Measurements from ENCODE around the gene DLL4.

The DLL4 gene

DNA sequence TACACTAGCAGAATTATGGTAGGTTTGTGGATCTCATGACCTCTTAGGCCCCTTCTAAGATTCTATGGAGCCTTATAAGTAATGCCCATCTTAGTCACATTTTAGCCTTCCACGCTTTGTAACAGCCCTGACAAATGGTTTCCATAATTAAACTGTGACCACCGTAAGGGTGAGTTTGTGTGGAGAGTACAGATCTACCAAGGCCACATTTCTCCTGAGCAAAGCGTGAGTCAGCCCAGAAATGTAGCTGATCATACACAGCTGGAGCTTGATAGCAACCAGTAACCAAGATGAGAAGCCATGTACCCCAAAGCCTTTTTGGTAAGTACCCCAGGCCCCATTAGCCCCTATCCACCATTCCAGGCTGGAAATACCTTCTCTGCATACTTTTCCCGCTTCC, 55.8 kb downstream of the DLL4 start:
- TF ChIP-seq, protein P1, sequence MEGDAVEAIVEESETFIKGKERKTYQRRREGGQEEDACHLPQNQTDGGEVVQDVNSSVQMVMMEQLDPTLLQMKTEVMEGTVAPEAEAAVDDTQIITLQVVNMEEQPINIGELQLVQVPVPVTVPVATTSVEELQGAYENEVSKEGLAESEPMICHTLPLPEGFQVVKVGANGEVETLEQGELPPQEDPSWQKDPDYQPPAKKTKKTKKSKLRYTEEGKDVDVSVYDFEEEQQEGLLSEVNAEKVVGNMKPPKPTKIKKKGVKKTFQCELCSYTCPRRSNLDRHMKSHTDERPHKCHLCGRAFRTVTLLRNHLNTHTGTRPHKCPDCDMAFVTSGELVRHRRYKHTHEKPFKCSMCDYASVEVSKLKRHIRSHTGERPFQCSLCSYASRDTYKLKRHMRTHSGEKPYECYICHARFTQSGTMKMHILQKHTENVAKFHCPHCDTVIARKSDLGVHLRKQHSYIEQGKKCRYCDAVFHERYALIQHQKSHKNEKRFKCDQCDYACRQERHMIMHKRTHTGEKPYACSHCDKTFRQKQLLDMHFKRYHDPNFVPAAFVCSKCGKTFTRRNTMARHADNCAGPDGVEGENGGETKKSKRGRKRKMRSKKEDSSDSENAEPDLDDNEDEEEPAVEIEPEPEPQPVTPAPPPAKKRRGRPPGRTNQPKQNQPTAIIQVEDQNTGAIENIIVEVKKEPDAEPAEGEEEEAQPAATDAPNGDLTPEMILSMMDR (conservative IDR thresholded peaks at IDR 0.05), result no peak
- H3K27ac ChIP-seq, result no peak overlapping the region

DNA sequence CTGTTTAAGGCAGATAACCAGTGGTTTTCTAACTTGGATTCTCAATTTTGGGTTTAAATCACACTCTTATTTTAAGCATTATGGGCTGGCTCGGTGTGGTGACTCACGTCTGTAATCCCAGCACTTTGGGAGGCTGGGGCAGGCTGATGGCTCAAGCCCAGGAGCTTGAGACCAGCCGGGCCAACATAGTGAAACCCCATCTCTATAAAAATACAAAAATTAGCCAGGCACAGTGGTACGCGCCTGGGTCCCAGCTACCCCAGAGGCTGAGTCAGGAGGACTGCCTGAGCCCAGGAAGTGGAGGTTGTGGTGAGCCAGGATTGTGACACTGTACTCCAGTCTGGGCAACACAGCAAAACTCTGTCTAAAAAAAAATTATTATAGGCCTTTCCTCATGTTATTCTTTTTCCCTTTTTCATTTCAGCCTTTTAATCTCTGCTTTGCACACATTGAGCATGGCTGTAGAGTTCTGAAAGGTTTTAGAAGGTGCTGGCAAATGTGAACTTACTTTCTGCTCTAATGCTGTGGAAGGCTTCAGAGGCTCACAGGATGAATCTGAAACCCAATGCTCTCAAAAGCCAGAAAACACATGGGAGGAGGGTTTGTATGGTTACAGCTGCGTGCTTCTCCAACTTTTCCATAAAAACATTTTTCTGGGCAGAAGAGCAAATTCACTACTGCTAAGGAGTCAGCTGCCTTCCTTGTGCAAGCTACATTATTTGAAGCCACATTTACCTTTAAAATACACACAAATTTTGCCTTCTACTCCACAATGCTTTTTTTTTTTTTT, 56.6 kb downstream of the DLL4 start:
- H3K27ac ChIP-seq, result no peak overlapping the region
- TF ChIP-seq, protein P1 (conservative IDR thresholded peaks at IDR 0.05), result no peak

DNA sequence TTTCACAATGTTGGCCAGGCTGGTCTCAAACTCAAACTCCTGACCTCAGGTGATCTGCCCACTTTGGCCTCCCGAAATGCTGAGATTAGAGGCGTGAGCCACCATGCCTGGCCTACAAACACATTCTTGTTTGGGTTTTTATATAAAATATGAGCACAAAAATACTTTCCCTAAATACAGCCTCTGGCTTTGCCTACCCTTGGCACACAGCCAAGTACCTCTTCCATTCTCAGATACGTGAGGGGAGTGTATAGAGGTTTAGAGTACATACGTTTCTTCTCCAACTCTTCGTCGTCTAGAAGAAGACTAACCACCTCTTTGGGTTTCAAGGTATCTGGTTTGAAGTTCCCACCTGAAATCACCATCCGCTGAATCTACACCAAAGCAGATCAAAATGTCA, 57.7 kb downstream of the DLL4 start:
- TF ChIP-seq, protein P1 (conservative IDR thresholded peaks at IDR 0.05), result no peak

DNA sequence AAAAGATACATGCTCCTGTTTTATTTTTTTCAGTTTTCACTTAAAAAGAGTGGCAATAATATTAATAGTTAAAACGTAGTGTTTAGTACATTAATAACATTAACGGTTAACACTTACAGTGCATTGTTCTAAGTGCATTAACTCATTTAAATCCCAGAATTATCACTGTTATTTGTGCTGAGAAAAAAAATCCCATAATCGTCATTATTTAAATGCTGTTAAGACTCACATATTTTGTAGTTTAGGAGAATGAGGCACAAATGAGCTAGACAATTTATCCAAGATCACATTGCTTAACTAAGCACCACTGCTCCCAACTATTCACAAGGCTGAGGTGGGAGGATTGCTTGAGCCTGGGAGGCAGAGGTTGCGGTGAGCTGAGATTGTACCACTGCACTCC, 59.0 kb downstream of the DLL4 start:
- no peak overlapping the region for H3K27ac ChIP-seq
- TF ChIP-seq, protein P1 (conservative IDR thresholded peaks at IDR 0.05), result no peak

More for the DNA sequence above, 57.7 kb downstream of the DLL4 start:
- H3K27ac ChIP-seq, result no peak overlapping the region

Measured in VCaP (cell line).